ENCODE results near the gene KLHL29.

The KLHL29 gene

DNA sequence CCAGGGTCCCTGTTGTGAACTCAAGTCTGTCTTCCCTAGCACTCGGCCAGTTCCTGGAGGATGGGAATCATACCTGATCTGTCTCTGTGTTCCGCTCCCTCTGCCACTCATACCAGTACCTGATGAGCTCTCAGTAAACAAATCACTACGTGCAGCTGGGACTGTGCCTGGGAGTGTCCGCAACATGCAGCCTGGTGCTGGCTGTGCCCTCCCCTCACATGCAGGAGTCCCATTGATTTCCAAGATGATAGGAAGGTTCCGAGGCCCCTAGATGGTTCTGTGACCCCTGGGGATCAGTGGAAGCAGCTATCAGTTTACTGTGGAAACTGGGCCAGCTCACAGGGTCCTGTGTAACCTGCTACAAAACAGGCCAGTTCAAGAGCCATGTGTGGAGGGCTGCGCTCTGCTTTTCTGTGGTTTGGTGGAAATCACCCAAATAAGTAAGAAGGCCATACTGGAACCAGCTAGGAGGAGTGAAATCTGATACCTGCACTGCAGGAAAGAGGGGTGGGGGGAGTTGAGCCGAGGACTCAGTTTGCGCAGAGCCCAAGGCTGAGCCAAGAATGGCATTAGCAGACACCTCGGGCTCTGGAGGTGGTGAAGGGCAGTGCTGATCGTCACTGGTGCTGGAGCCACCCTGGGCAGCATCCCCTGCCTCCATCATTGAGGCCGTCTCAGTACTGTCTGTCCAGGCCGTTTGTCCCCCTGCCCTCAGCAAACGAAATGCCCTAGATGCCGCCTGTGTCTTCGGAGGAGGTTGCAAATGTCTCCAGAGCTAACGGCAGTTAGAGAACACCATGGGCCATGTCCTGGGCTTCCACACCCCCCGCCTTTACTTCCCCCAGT lies 93.3 kb downstream of the KLHL29 start:
- TF ChIP-seq POLR2AphosphoS5 (IDR thresholded peaks at IDR 0.05; ENCODE audit: low read depth) (no peak), SPI1 (IDR thresholded peaks at IDR 0.05; ENCODE audit: borderline replicate concordance, low read depth) (no peak), GABPA (IDR thresholded peaks at IDR 0.05; ENCODE audit: low read depth) (no peak)
- TF ChIP-seq, protein P1, sequence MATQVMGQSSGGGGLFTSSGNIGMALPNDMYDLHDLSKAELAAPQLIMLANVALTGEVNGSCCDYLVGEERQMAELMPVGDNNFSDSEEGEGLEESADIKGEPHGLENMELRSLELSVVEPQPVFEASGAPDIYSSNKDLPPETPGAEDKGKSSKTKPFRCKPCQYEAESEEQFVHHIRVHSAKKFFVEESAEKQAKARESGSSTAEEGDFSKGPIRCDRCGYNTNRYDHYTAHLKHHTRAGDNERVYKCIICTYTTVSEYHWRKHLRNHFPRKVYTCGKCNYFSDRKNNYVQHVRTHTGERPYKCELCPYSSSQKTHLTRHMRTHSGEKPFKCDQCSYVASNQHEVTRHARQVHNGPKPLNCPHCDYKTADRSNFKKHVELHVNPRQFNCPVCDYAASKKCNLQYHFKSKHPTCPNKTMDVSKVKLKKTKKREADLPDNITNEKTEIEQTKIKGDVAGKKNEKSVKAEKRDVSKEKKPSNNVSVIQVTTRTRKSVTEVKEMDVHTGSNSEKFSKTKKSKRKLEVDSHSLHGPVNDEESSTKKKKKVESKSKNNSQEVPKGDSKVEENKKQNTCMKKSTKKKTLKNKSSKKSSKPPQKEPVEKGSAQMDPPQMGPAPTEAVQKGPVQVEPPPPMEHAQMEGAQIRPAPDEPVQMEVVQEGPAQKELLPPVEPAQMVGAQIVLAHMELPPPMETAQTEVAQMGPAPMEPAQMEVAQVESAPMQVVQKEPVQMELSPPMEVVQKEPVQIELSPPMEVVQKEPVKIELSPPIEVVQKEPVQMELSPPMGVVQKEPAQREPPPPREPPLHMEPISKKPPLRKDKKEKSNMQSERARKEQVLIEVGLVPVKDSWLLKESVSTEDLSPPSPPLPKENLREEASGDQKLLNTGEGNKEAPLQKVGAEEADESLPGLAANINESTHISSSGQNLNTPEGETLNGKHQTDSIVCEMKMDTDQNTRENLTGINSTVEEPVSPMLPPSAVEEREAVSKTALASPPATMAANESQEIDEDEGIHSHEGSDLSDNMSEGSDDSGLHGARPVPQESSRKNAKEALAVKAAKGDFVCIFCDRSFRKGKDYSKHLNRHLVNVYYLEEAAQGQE (IDR thresholded peaks at IDR 0.05; ENCODE audit: insufficient replicate concordance, low read depth), result no peak
- TF ChIP-seq, protein P2, sequence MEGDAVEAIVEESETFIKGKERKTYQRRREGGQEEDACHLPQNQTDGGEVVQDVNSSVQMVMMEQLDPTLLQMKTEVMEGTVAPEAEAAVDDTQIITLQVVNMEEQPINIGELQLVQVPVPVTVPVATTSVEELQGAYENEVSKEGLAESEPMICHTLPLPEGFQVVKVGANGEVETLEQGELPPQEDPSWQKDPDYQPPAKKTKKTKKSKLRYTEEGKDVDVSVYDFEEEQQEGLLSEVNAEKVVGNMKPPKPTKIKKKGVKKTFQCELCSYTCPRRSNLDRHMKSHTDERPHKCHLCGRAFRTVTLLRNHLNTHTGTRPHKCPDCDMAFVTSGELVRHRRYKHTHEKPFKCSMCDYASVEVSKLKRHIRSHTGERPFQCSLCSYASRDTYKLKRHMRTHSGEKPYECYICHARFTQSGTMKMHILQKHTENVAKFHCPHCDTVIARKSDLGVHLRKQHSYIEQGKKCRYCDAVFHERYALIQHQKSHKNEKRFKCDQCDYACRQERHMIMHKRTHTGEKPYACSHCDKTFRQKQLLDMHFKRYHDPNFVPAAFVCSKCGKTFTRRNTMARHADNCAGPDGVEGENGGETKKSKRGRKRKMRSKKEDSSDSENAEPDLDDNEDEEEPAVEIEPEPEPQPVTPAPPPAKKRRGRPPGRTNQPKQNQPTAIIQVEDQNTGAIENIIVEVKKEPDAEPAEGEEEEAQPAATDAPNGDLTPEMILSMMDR (IDR thresholded peaks at IDR 0.05; ENCODE audit: insufficient read depth, low read length), result no peak
- no peak for DNase-seq (ENCODE audit: low read depth in 1 of 2, low spot score in 1 of 2)
- Histone ChIP-seq H3K27ac (replicated peaks) (no peak overlapping the region), H3K27me3 (ENCODE audit: insufficient read depth, poor library complexity, severe bottlenecking) (peaks cover 6% of the 10 kb centered on the region), H3K4me3 (replicated peaks; ENCODE audit: insufficient read depth, low read length) (no peak overlapping the region)

DNA sequence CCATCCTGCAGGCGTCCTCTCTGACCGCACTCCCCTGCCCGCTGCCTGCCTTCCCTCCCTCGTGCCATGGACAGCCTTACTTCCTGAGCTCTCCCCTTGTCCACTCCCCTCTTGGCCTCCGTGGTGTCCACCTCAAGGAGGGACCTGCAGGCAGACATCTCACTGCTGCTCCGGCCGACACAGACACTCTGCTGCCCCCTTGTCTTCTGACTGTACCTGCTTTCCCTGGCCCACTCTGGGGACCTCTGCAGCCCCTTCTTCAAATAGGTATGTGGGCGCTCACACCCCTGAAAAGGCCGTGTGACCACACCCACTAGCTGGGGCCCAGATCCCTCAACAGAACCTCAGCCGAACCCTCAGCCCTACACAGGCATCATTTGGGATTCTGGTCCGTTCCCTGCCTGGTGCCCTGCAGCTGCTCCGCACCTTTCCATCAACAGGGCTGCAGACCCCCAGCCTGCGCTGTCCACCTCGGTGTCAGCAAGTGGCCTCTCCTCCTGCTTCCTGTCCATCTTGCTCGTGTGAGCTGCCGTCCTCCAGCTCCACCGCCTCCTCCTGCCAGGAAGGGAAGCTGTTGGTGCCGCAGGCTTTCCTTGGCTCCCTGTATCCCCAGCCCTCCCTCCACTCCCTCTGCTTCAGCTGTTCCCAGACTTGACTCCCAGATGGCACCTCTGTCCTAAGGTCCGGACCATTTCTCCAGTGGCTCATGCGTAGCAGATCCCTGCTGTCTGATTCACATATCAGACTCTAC lies 94.1 kb downstream of the KLHL29 start:
- H3K27me3 ChIP-seq (ENCODE audit: insufficient read depth, poor library complexity, severe bottlenecking), result peaks cover 6% of the 10 kb centered on the region
- DNase-seq (ENCODE audit: low read depth in 1 of 2, low spot score in 1 of 2), result no peak
- TF ChIP-seq SPI1 (IDR thresholded peaks at IDR 0.05; ENCODE audit: borderline replicate concordance, low read depth) (no peak), GABPA (IDR thresholded peaks at IDR 0.05; ENCODE audit: low read depth) (no peak), POLR2AphosphoS5 (IDR thresholded peaks at IDR 0.05; ENCODE audit: low read depth) (no peak)
- TF ChIP-seq, protein P2 (IDR thresholded peaks at IDR 0.05; ENCODE audit: insufficient read depth, low read length), result no peak
- TF ChIP-seq, protein P1 (IDR thresholded peaks at IDR 0.05; ENCODE audit: insufficient replicate concordance, low read depth), result no peak
- no peak overlapping the region for H3K4me3 ChIP-seq (replicated peaks; ENCODE audit: insufficient read depth, low read length)
- no peak overlapping the region for H3K27ac ChIP-seq (replicated peaks)

DNA sequence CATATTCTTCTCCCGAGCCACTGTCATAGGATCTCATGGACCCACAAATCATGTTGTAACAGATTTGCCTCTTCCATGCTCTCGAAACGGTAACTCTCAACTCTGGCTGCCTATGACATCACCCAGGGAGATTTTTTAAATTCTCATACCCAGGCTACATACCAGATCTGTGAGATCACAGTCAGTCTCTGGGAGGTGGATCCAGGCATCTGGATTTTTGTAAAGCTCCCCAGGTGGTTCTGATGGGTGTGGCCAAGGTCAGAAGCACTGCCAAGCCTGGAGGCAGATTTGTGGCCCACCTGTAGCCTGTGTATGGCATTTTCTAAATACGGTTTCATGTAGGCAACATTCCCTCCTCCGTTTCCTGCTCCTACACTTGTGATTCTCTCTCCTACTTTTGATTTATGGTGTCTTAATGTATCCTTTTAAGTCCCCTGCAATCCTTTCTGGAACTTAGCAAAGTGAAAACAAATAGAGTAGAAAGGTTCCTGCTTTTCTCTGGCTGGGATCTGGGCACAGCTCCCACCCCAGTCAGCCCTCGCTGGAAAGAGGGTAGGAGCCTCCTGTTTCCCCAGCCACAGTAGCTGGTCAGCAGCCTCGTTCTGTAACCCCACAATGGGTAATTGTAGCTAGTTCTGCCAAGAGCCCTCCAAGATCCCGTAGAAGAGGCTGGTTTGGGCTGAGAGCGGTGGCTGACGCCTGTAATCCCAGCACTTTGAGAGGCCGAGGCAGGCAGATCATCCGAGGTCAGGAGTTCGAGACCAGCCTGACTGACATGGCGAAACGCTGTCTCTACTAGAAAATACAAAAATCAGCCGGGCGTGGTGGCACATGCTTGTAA lies 96.2 kb downstream of the KLHL29 start:
- no peak overlapping the region for H3K27ac ChIP-seq (replicated peaks)
- TF ChIP-seq, protein P2 (IDR thresholded peaks at IDR 0.05; ENCODE audit: insufficient read depth, low read length), result no peak
- TF ChIP-seq POLR2AphosphoS5 (IDR thresholded peaks at IDR 0.05; ENCODE audit: low read depth) (no peak), SPI1 (IDR thresholded peaks at IDR 0.05; ENCODE audit: borderline replicate concordance, low read depth) (no peak), GABPA (IDR thresholded peaks at IDR 0.05; ENCODE audit: low read depth) (no peak)
- TF ChIP-seq, protein P1 (IDR thresholded peaks at IDR 0.05; ENCODE audit: insufficient replicate concordance, low read depth), result no peak
- H3K27me3 ChIP-seq (ENCODE audit: insufficient read depth, poor library complexity, severe bottlenecking), result peaks cover 6% of the 10 kb centered on the region
- H3K4me3 ChIP-seq (replicated peaks; ENCODE audit: insufficient read depth, low read length), result no peak overlapping the region
- no peak for DNase-seq (ENCODE audit: low read depth in 1 of 2, low spot score in 1 of 2)

Measured in HL-60 (cell line).